WTC11 (cell line): ENCODE data around the gene KRTAP20-3. TPM values are rescaled to one million over a fixed set of nuclear protein-coding genes. Genes with fewer than 3 reads are reported as not detected.

Experiments
- ATAC-seq: fragments of 200-7000 bp; cut with Tn5 transposase; 2 replicates; pipeline ENCODE4 v1.10.0; 2021; ENCODE audit warnings: mild to moderate bottlenecking, moderate library complexity
- Bru-seq: library from RNA; stranded (reverse); fragments of 400-500 nt; gene quantifications from one replicate; lab custom pipeline; 2021; lab: Mats Ljungman, UMichigan
- CTCF ChIA-PET: fragments of 300-600 bp; sonication (Branson Sonifier 250); formaldehyde crosslinking; loops from one replicate; lab custom pipeline; 2021; ENCODE audit warnings: antibody characterized with exemption; lab: Charles Lee
- POLR2A ChIA-PET: fragments of 350-600 bp; sonication (Branson Sonifier 250); formaldehyde crosslinking; loops from one replicate; lab custom pipeline; 2021; ENCODE audit warnings: antibody characterized with exemption; lab: Charles Lee
- DNase-seq: peaks from one replicate; pipeline ENCODE4 v3.0.0; 2021; ENCODE audit warnings: low spot score
- H3K27ac Mint-ChIP-seq: 2 replicates; pipeline ENCODE4 v1.8.0; 2021; ENCODE audit warnings: mixed read lengths
- H3K27me3 Mint-ChIP-seq: 2 replicates; pipeline ENCODE4 v1.8.0; 2021; ENCODE audit warnings: low read depth, mild to moderate bottlenecking, moderate library complexity, mixed read lengths
- H3K36me3 Mint-ChIP-seq: 2 replicates; pipeline ENCODE4 v1.8.0; 2021; ENCODE audit warnings: mixed read lengths
- H3K4me1 Mint-ChIP-seq: 2 replicates; pipeline ENCODE4 v1.8.0; 2022; ENCODE audit warnings: mixed read lengths
- H3K4me3 Mint-ChIP-seq: 2 replicates; pipeline ENCODE4 v1.8.0; 2021; ENCODE audit warnings: mild to moderate bottlenecking, moderate library complexity, mixed read lengths
- H3K9me3 Mint-ChIP-seq: 2 replicates; pipeline ENCODE4 v1.8.0; 2021; ENCODE audit warnings: mixed read lengths
- AFF4 ChIP-seq: sonication (generic); formaldehyde crosslinking; IDR thresholded peaks from 2 replicates; pipeline ENCODE4 v1.8.1; 2023; ENCODE audit warnings: mild to moderate bottlenecking, missing genetic modification reagents, borderline replicate concordance
- ARID4B ChIP-seq: sonication (generic); formaldehyde crosslinking; IDR thresholded peaks from 2 replicates; pipeline ENCODE4 v1.8.0; 2023; ENCODE audit warnings: missing genetic modification reagents, mild to moderate bottlenecking, borderline replicate concordance
- ATF1 ChIP-seq: sonication (generic); formaldehyde crosslinking; IDR thresholded peaks from 2 replicates; pipeline ENCODE4 v1.8.1; 2023; ENCODE audit warnings: mild to moderate bottlenecking, moderate library complexity, missing genetic modification reagents
- CREM ChIP-seq: sonication (generic); formaldehyde crosslinking; IDR thresholded peaks from 2 replicates; pipeline ENCODE4 v1.8.1; 2022; ENCODE audit warnings: mild to moderate bottlenecking, missing genetic modification reagents, moderate library complexity
- CTCF ChIP-seq: fragments of 200-600 bp; IDR thresholded peaks from 2 replicates; pipeline ENCODE4 v1.8.0; 2022; ENCODE audit warnings: antibody characterized with exemption
- ETV6 ChIP-seq: sonication (generic); formaldehyde crosslinking; IDR thresholded peaks from 2 replicates; pipeline ENCODE4 v1.8.1; 2022; ENCODE audit warnings: mild to moderate bottlenecking, missing genetic modification reagents
- GABPB1 ChIP-seq: sonication (generic); formaldehyde crosslinking; IDR thresholded peaks from 2 replicates; pipeline ENCODE4 v1.8.1; 2023; ENCODE audit warnings: mild to moderate bottlenecking, missing genetic modification reagents
- GRHL2 ChIP-seq: fragments of 250-450 bp; sonication (Bioruptor Pico); IDR thresholded peaks from 2 replicates; pipeline ENCODE4 v1.8.0; 2022; ENCODE audit warnings: mild to moderate bottlenecking, moderate library complexity; ENCODE audit not compliant: insufficient replicate concordance, severe bottlenecking
- HMGA2 ChIP-seq: fragments of 250-450 bp; sonication (Bioruptor Pico); IDR thresholded peaks from 2 replicates; pipeline ENCODE4 v1.4.0; 2021; ENCODE audit warnings: mild to moderate bottlenecking, moderate library complexity
- IRF1 ChIP-seq: sonication (generic); formaldehyde crosslinking; IDR thresholded peaks from 2 replicates; pipeline ENCODE4 v1.8.0; 2023; ENCODE audit warnings: missing genetic modification reagents
- JAZF1 ChIP-seq: fragments of 250-450 bp; sonication (Bioruptor Pico); IDR thresholded peaks from 2 replicates; pipeline ENCODE4 v1.9.0; 2021; ENCODE audit warnings: moderate library complexity, mild to moderate bottlenecking, inconsistent platforms
- JUN ChIP-seq: sonication (generic); formaldehyde crosslinking; IDR thresholded peaks from 2 replicates; pipeline ENCODE4 v1.8.0; 2023; ENCODE audit warnings: mild to moderate bottlenecking, missing genetic modification reagents
- NFATC4 ChIP-seq: fragments of 250-450 bp; sonication (Bioruptor Pico); IDR thresholded peaks from 2 replicates; pipeline ENCODE4 v1.9.0; 2021; ENCODE audit warnings: mild to moderate bottlenecking
- NR2C2 ChIP-seq: sonication (generic); formaldehyde crosslinking; IDR thresholded peaks from 2 replicates; pipeline ENCODE4 v1.8.0; 2022; ENCODE audit warnings: mild to moderate bottlenecking, missing genetic modification reagents
- PREB ChIP-seq: sonication (generic); formaldehyde crosslinking; IDR thresholded peaks from 2 replicates; pipeline ENCODE4 v1.8.1; 2022; ENCODE audit warnings: mild to moderate bottlenecking, missing genetic modification reagents, moderate library complexity, borderline replicate concordance
- TEAD4 ChIP-seq: sonication (generic); formaldehyde crosslinking; IDR thresholded peaks from 2 replicates; pipeline ENCODE4 v1.8.0; 2022; ENCODE audit warnings: mild to moderate bottlenecking, missing genetic modification reagents
- ZBTB43 ChIP-seq: sonication (generic); formaldehyde crosslinking; IDR thresholded peaks from 2 replicates; pipeline ENCODE4 v1.8.1; 2023; ENCODE audit warnings: mild to moderate bottlenecking, missing genetic modification reagents
- ZNF263 ChIP-seq: sonication (generic); formaldehyde crosslinking; IDR thresholded peaks from 2 replicates; pipeline ENCODE4 v1.8.1; 2022; ENCODE audit warnings: low read depth, mild to moderate bottlenecking, moderate library complexity, missing genetic modification reagents
- ZNF396 ChIP-seq: fragments of 250-450 bp; sonication (Bioruptor Pico); IDR thresholded peaks from 2 replicates; pipeline ENCODE4 v1.8.0; 2021; ENCODE audit warnings: mild to moderate bottlenecking, moderate library complexity, borderline replicate concordance
- ZSCAN18 ChIP-seq: fragments of 250-450 bp; sonication (Bioruptor Pico); IDR thresholded peaks from 2 replicates; pipeline ENCODE4 v2.1.2; 2022; ENCODE audit warnings: mild to moderate bottlenecking, moderate library complexity
- long read RNA-seq, 3 experiments: library from RNA in 1 of 3; library from capped mRNA in 1 of 3; library from polyadenylated mRNA in 1 of 3; unstranded in 2 of 3; stranded (forward) in 1 of 3; transcript quantifications; one replicate each; pipeline ENCODE4 v2.0.0, GENCODE V29; 2021
- total RNA-seq: library from RNA; stranded (reverse); gene quantifications from 3 replicates; pipeline ENCODE4 v1.2.3, GENCODE V29; 2021

KRTAP20-3 gene
- not detected in 3 replicates for total RNA-seq
- not detected for Bru-seq, nascent RNA
- long read RNA-seq, experiment 1, result 0 reads
- long read RNA-seq, experiment 2, result 0 reads
- long read RNA-seq, experiment 3, result 0 reads

- no peak within 1 kb of the TSS for H3K27ac Mint-ChIP-seq
- POLR2A ChIA-PET, result no interaction called here
- H3K4me3 Mint-ChIP-seq, result no peak within 1 kb of the TSS
- no peak for ATAC-seq
- H3K4me1 Mint-ChIP-seq, result no peaks in the 10 kb centered on the region
- peaks cover 7% of the 10 kb centered on the region; the same call in 1 of the 2 replicates for H3K9me3 Mint-ChIP-seq
- no peaks in the 10 kb centered on the region for H3K36me3 Mint-ChIP-seq
- CTCF ChIA-PET, result no interaction called here
- no peak for DNase-seq
- no peaks in the 10 kb centered on the region for H3K27me3 Mint-ChIP-seq
- TF ChIP-seq NR2C2 (CRISPR knock-in tag) (no peak), ARID4B (no peak), HMGA2 (no peak), JAZF1 (CRISPR knock-in tag) (no peak), ATF1 (CRISPR knock-in tag) (no peak), NFATC4 (CRISPR knock-in tag) (no peak), GABPB1 (CRISPR knock-in tag) (no peak), ZBTB43 (CRISPR knock-in tag) (no peak), PREB (no peak), IRF1 (CRISPR knock-in tag) (no peak), GRHL2 (no peak), CREM (CRISPR knock-in tag) (no peak), TEAD4 (no peak), ZSCAN18 (no peak), CTCF (no peak), ZNF263 (no peak)
Observed at GRCh38 chr21:30642564-30642963, at the start of gene KRTAP20-3. TSS of gene KRTAP20-3 (plus strand) at chr21:30642864.

- ChIA-PET CTCF (no interaction called here), POLR2A (no interaction called here)
- Mint-ChIP-seq H3K36me3 (no peaks in the 10 kb centered on the region), H3K27ac (no peak within 1 kb of the TSS), H3K27me3 (no peaks in the 10 kb centered on the region), H3K9me3 (no peaks in the 10 kb centered on the region), H3K4me3 (no peak within 1 kb of the TSS), H3K4me1 (no peaks in the 10 kb centered on the region)
- ATAC-seq, result no peak
- DNase-seq, result no peak
- TF ChIP-seq ETV6 (CRISPR knock-in tag), result no peak
- TF ChIP-seq AFF4 (CRISPR knock-in tag), result no peak
- no peak for TF ChIP-seq ZNF396 (CRISPR knock-in tag)
- no peak for TF ChIP-seq JUN (CRISPR knock-in tag)
Observed at GRCh38 chr21:30598802-30599201, 43.9 kb upstream of the KRTAP20-3 start, which contains the start of gene KRTAP6-2. TSS of gene KRTAP6-2 (minus strand) at chr21:30598902. CDS start at chr21:30598874, 28 bp downstream.
